ENCODE data around the gene OTOF. TPM values are rescaled to one million over a fixed set of nuclear protein-coding genes. Genes with fewer than 3 reads are reported as not detected.

OTOF gene
- total and polyA plus RNA-seq, 2 of the 13 experiments (the other 11 are each of a cell fraction or from before 2014, with no cell fraction given) = 0.04 TPM; not detected in 1

DNA sequence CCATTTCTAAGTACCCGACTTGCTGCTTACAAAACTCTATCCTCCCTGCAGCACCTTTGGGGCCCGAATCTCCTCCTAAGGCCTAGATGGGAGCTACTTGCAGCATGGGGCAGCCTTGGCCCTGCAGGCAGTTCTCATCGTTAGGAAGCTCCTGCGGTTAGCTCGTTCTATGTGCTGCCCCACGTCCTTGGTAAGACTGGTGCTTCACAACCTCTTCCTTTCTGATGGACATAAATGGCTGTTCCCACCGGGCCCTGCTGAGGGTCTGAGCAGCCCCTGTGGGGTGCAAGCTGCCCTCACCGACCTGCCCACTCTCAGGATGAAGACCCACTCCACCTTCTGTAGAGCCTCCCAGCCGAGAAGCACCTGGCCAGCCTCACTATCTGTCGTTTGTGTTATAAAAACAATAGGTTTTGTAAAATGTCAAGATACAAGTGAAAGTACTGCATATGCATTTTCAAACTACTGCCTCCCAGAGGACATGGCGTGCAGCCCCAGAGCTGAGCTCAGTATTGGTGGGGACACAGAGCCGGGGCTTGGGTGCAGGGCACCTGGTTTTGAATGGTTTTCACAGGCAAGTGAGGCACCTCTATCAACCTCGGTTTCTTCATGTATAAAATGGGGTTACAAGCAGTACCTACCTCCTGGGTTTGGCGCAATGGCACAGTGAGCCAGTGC lies 19.4 kb downstream of the OTOF start:
- H3K4me1 ChIP-seq (ENCODE audit: insufficient read depth, low read length) = peaks cover 54% of the 10 kb centered on the region
- DNase-seq (ENCODE audit: low spot score) = no peak
- BruUV-seq (replicated peaks) = no TSS peak
- H3K27me3 ChIP-seq (ENCODE audit: control insufficient read depth in 1 of 2, insufficient read depth in 2 of 2, low read length in 2 of 2) = no peaks in the 10 kb centered on the region
- no peaks in the 10 kb centered on the region for H3K79me2 ChIP-seq (ENCODE audit: insufficient read depth, low read length)
- FAIRE-seq = no peak
- in situ Hi-C loops (cut with HindIII; ENCODE audit: extremely low pct_ligation_motif_present, low pct_unique_long_range_greater_than_20kb) = no loop called here
- H2AFZ ChIP-seq (ENCODE audit: low read length) = no peak overlapping the region
- H3K36me3 ChIP-seq (replicated peaks in 1 of 2; ENCODE audit: control insufficient read depth in 1 of 2, insufficient read depth in 2 of 2, low read length in 2 of 2) = no peaks in the 10 kb centered on the region
- ATAC-seq = no peak
- H3K9ac ChIP-seq (ENCODE audit: insufficient read depth, low read depth, low read length) = no peak overlapping the region
- 87% methylated on average over 14 of the region's 14 CpGs for WGBS (ENCODE audit: low lambda C conversion rate)
- H3K9me3 ChIP-seq (ENCODE audit: low read length) = no peaks in the 10 kb centered on the region
- H4K20me1 ChIP-seq (ENCODE audit: insufficient read depth, low read length) = no peaks in the 10 kb centered on the region
- ChIA-PET POLR2A (interaction anchor here (3.0 to 6.2 kb wide), 2 partner anchors 9 to 113 kb away, joined by 14 to 52 read pairs; partner anchors contain the start of genes ADGRF3 and SELENOI), CTCF (ENCODE audit: low intra/inter-chr PET ratio, low total read pairs) (no interaction called here)
- TF ChIP-seq SNRNP70 (IDR thresholded peaks at IDR 0.05; ENCODE audit: low read depth, low read length) (no peak), KLF13 (CRISPR knock-in tag; IDR thresholded peaks at IDR 0.05) (no peak), PAWR (CRISPR knock-in tag; IDR thresholded peaks at IDR 0.05; ENCODE audit: borderline replicate concordance) (0 out of 2 replicates have a peak, but pooled peaks have one; percentile 0), ZNF629 (CRISPR knock-in tag; conservative IDR thresholded peaks at IDR 0.05) (0 out of 2 replicates have a peak, but pooled peaks have one; percentile 9), RBM22 (optimal IDR thresholded peaks at IDR 0.05; ENCODE audit: low read length) (no peak), EZH2 (conservative IDR thresholded peaks at IDR 0.05; ENCODE audit: low read depth, low read length) (no peak), FOXA3 (CRISPR knock-in tag; IDR thresholded peaks at IDR 0.05) (no peak), ZNF772 (CRISPR knock-in tag; IDR thresholded peaks at IDR 0.05) (0 out of 2 replicates have a peak, but pooled peaks have one; percentile 26), ZNF775 (CRISPR knock-in tag; IDR thresholded peaks at IDR 0.05; ENCODE audit: borderline replicate concordance) (no peak), ZNF30 (CRISPR knock-in tag; IDR thresholded peaks at IDR 0.05) (no peak)
- TF ChIP-seq, protein P1, sequence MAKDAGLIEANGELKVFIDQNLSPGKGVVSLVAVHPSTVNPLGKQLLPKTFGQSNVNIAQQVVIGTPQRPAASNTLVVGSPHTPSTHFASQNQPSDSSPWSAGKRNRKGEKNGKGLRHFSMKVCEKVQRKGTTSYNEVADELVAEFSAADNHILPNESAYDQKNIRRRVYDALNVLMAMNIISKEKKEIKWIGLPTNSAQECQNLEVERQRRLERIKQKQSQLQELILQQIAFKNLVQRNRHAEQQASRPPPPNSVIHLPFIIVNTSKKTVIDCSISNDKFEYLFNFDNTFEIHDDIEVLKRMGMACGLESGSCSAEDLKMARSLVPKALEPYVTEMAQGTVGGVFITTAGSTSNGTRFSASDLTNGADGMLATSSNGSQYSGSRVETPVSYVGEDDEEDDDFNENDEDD (CRISPR knock-in tag; IDR thresholded peaks at IDR 0.05; ENCODE audit: borderline replicate concordance) = no peak
- TF ChIP-seq, protein P2, sequence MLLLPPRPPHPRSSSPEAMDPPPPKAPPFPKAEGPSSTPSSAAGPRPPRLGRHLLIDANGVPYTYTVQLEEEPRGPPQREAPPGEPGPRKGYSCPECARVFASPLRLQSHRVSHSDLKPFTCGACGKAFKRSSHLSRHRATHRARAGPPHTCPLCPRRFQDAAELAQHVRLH (CRISPR knock-in tag; IDR thresholded peaks at IDR 0.05; ENCODE audit: borderline replicate concordance, low read depth) = no peak
- no peak overlapping the region for H3K4me3 ChIP-seq (replicated peaks in 1 of 3; ENCODE audit: insufficient read depth in 1 of 3, low read depth in 2 of 3, low read length in 3 of 3)
- no peak overlapping the region for H3K27ac ChIP-seq (ENCODE audit: extremely low read length, insufficient read depth, low read length)
- intact Hi-C loops (cut with micrococcal nuclease; ENCODE audit: unreplicated experiment) = loop anchor here (5.0 kb wide), 2 partner anchors 61 to 126 kb away; no protein-coding TSS in a partner anchor
- H3K4me2 ChIP-seq (ENCODE audit: low read depth, low read length) = peak overlapping the region; percentile 95; the same call in 1 of the 2 replicates

Data from HepG2 (cell line).